Measurements from ENCODE around the gene FBN3.

Gene FBN3

GRCh38 chr19:8057545-8058270, 91.7 kb downstream of the FBN3 start:
- no peaks in the 10 kb centered on the region for H3K36me3 ChIP-seq (ENCODE audit: insufficient read depth)
- H2AFZ ChIP-seq (ENCODE audit: low read depth) = no peak overlapping the region
- H3K27ac ChIP-seq = no peak overlapping the region
- TF ChIP-seq CTCF (conservative IDR thresholded peaks at IDR 0.05; ENCODE audit: low read depth, low read length) = no peak
- no peaks in the 10 kb centered on the region for H4K20me1 ChIP-seq (ENCODE audit: insufficient read depth)
- H3K79me2 ChIP-seq (ENCODE audit: insufficient read depth, low read depth) = no peaks in the 10 kb centered on the region
- no peak overlapping the region for H3K9ac ChIP-seq
- peaks cover 12% of the 10 kb centered on the region; the same call in 1 of the 2 replicates for H3K27me3 ChIP-seq (ENCODE audit: insufficient read depth, low read depth)
- H3K4me3 ChIP-seq (IDR thresholded peaks at IDR 0.05; ENCODE audit: insufficient read depth, low read depth, low read length) = no peak overlapping the region
- H3K4me2 ChIP-seq = no peak overlapping the region
- H3K4me1 ChIP-seq (ENCODE audit: low read depth, poor library complexity, severe bottlenecking) = no peaks in the 10 kb centered on the region

GRCh38 chr19:8056533-8056932, 92.9 kb downstream of the FBN3 start:
- Histone ChIP-seq H4K20me1 (ENCODE audit: insufficient read depth) (no peaks in the 10 kb centered on the region), H3K4me2 (no peak overlapping the region), H3K9ac (no peak overlapping the region), H2AFZ (ENCODE audit: low read depth) (no peak overlapping the region), H3K4me1 (ENCODE audit: low read depth, poor library complexity, severe bottlenecking) (no peaks in the 10 kb centered on the region), H3K79me2 (ENCODE audit: insufficient read depth, low read depth) (no peaks in the 10 kb centered on the region), H3K27me3 (ENCODE audit: insufficient read depth, low read depth) (peaks cover 5% of the 10 kb centered on the region; the same call in 1 of the 2 replicates), H3K36me3 (ENCODE audit: insufficient read depth) (no peaks in the 10 kb centered on the region), H3K4me3 (IDR thresholded peaks at IDR 0.05; ENCODE audit: insufficient read depth, low read depth, low read length) (no peak overlapping the region), H3K27ac (no peak overlapping the region)
- TF ChIP-seq CTCF (conservative IDR thresholded peaks at IDR 0.05; ENCODE audit: low read depth, low read length) = no peak

GRCh38 chr19:8054169-8054568, 95.2 kb downstream of the FBN3 start:
- no peaks in the 10 kb centered on the region for H3K79me2 ChIP-seq (ENCODE audit: insufficient read depth, low read depth)
- no peak overlapping the region for H3K27ac ChIP-seq
- H3K9ac ChIP-seq = no peak overlapping the region
- H3K4me2 ChIP-seq = no peak overlapping the region
- TF ChIP-seq CTCF (conservative IDR thresholded peaks at IDR 0.05; ENCODE audit: low read depth, low read length) = no peak
- no peaks in the 10 kb centered on the region for H3K36me3 ChIP-seq (ENCODE audit: insufficient read depth)
- H3K4me3 ChIP-seq (IDR thresholded peaks at IDR 0.05; ENCODE audit: insufficient read depth, low read depth, low read length) = no peak overlapping the region
- no peak overlapping the region for H2AFZ ChIP-seq (ENCODE audit: low read depth)
- H3K4me1 ChIP-seq (ENCODE audit: low read depth, poor library complexity, severe bottlenecking) = no peaks in the 10 kb centered on the region
- H3K27me3 ChIP-seq (ENCODE audit: insufficient read depth, low read depth) = no peaks in the 10 kb centered on the region; the same call in 1 of the 2 replicates
- no peaks in the 10 kb centered on the region for H4K20me1 ChIP-seq (ENCODE audit: insufficient read depth)

GRCh38 chr19:8052464-8052859, 96.9 kb downstream of the FBN3 start, which contains the start of gene CCL25:
Gene CCL25, plus strand, starts transcription at chr19:8052760. Its CDS starts 290 bp downstream, at chr19:8053050.
- Histone ChIP-seq H3K79me2 (ENCODE audit: insufficient read depth, low read depth) (no peaks in the 10 kb centered on the region), H3K27ac (no peak within 1 kb of the TSS), H3K9ac (no peak within 1 kb of the TSS), H3K36me3 (ENCODE audit: insufficient read depth) (no peaks in the 10 kb centered on the region), H2AFZ (ENCODE audit: low read depth) (no peak within 1 kb of the TSS), H4K20me1 (ENCODE audit: insufficient read depth) (no peaks in the 10 kb centered on the region), H3K27me3 (ENCODE audit: insufficient read depth, low read depth) (no peaks in the 10 kb centered on the region; the same call in 1 of the 2 replicates), H3K4me3 (IDR thresholded peaks at IDR 0.05; ENCODE audit: insufficient read depth, low read depth, low read length) (no peak within 1 kb of the TSS), H3K4me1 (ENCODE audit: low read depth, poor library complexity, severe bottlenecking) (peaks cover under 1% of the 10 kb centered on the region), H3K4me2 (no peak within 1 kb of the TSS; the same call in 1 of the 2 replicates)
- TF ChIP-seq CTCF (conservative IDR thresholded peaks at IDR 0.05; ENCODE audit: low read depth, low read length) = no peak

Measured in KMS-11 (cell line).